Neuronal stem cell (in vitro differentiated cells): ENCODE data around the gene PSMB7.

ENCODE experiments used
- DNase-seq: peaks from one replicate; pipeline ENCODE4 v3.0.0-alpha.2; 2013; ENCODE audit warnings: low spot score
- H2AFZ ChIP-seq: one replicate; pipeline ENCODE4 v1.6.1; 2013; ENCODE audit warnings: mild to moderate bottlenecking, low read length, inconsistent platforms
- H2AK5ac ChIP-seq: 2 replicates; pipeline ENCODE4 v1.6.1; 2013; ENCODE audit warnings: low read depth, mild to moderate bottlenecking, inconsistent platforms, low read length, moderate library complexity, mixed read lengths
- H2BK120ac ChIP-seq: 2 replicates; pipeline ENCODE4 v1.6.1; 2013; ENCODE audit warnings: low read depth, mild to moderate bottlenecking, inconsistent platforms, low read length, moderate library complexity, mixed read lengths
- H2BK12ac ChIP-seq: one replicate; pipeline ENCODE4 v1.6.1; 2013; ENCODE audit warnings: low read length, inconsistent platforms
- H2BK15ac ChIP-seq: 2 replicates; pipeline ENCODE4 v1.6.1; 2013; ENCODE audit warnings: mild to moderate bottlenecking, low read length, inconsistent platforms, mixed read lengths
- H2BK5ac ChIP-seq: one replicate; pipeline ENCODE4 v1.6.1; 2013; ENCODE audit warnings: inconsistent platforms, mild to moderate bottlenecking, low read length, moderate library complexity
- H3K14ac ChIP-seq: one replicate; pipeline ENCODE4 v1.6.1; 2013; ENCODE audit warnings: low read length, inconsistent platforms
- H3K18ac ChIP-seq: 2 replicates; pipeline ENCODE4 v1.6.1; 2013; ENCODE audit warnings: low read length, inconsistent platforms
- H3K23ac ChIP-seq: 2 replicates; pipeline ENCODE4 v1.6.1; 2013; ENCODE audit warnings: low read depth, mild to moderate bottlenecking, mixed read lengths, low read length, inconsistent platforms; ENCODE audit not compliant: poor library complexity
- H3K27ac ChIP-seq: replicated peaks from 3 replicates; pipeline ENCODE4 v1.5.1; 2013; ENCODE audit warnings: low read length, inconsistent platforms
- H3K27me3 ChIP-seq, 3 experiments: 2 replicates each; pipeline ENCODE4 v1.6.1; 2013; ENCODE audit warnings: low read length in 3 of 3, mild to moderate bottlenecking in 2 of 3, inconsistent platforms in 1 of 3, low read depth in 1 of 3, mixed read lengths in 1 of 3, moderate library complexity in 1 of 3; ENCODE audit not compliant: control insufficient read depth in 3 of 3, insufficient read depth in 3 of 3
- H3K36me3 ChIP-seq, 2 donors: replicated peaks in 1 of 2; 2 replicates each; pipeline ENCODE4 v1.6.1; 2013; ENCODE audit warnings: low read length in 2 of 2; ENCODE audit not compliant: control insufficient read depth in 2 of 2, insufficient read depth in 2 of 2
- H3K4ac ChIP-seq: 2 replicates; pipeline ENCODE4 v1.6.1; 2013; ENCODE audit warnings: inconsistent platforms, mild to moderate bottlenecking, low read length, moderate library complexity
- H3K4me1 ChIP-seq, 2 donors: 1 replicate in 1 of 2; 2 replicates in 1 of 2; pipeline ENCODE4 v1.6.1; 2013; ENCODE audit warnings: low read length in 2 of 2, low read depth in 1 of 2; ENCODE audit not compliant: control insufficient read depth in 2 of 2, insufficient read depth in 1 of 2
- H3K4me2 ChIP-seq: one replicate; pipeline ENCODE4 v1.6.1; 2013; ENCODE audit warnings: mild to moderate bottlenecking, low read length, inconsistent platforms; ENCODE audit not compliant: insufficient read depth, poor library complexity, severe bottlenecking
- H3K4me3 ChIP-seq, 2 donors: 2 replicates each; pipeline ENCODE4 v1.5.1; 2013; ENCODE audit warnings: low read length in 2 of 2, mild to moderate bottlenecking in 2 of 2, inconsistent platforms in 1 of 2, moderate library complexity in 1 of 2
- H3K79me1 ChIP-seq: one replicate; pipeline ENCODE4 v1.6.1; 2013; ENCODE audit warnings: low read depth, mild to moderate bottlenecking, inconsistent platforms, low read length, moderate library complexity
- H3K9ac ChIP-seq: one replicate; pipeline ENCODE4 v1.6.1; 2013; ENCODE audit warnings: mild to moderate bottlenecking, low read depth, low read length, inconsistent platforms; ENCODE audit not compliant: poor library complexity
- H3K9me3 ChIP-seq, 2 donors: replicated peaks in 1 of 2; 2 replicates each; pipeline versions ENCODE3 to v1.6.1; 2013; ENCODE audit warnings: low read length in 2 of 2, mild to moderate bottlenecking in 2 of 2, inconsistent platforms in 1 of 2, low read depth in 1 of 2, mixed read lengths in 1 of 2, moderate library complexity in 1 of 2; ENCODE audit not compliant: control insufficient read depth in 2 of 2, insufficient read depth in 1 of 2
- H4K8ac ChIP-seq: one replicate; pipeline ENCODE4 v1.6.1; 2013; ENCODE audit warnings: low read depth, mild to moderate bottlenecking, inconsistent platforms, low read length, moderate library complexity
- H4K91ac ChIP-seq: one replicate; pipeline ENCODE4 v1.6.1; 2013; ENCODE audit warnings: low read length, low read depth, mild to moderate bottlenecking, inconsistent platforms; ENCODE audit not compliant: poor library complexity
- WGBS, 2 donors: extraction: QIAGEN DNeasy Blood & Tissue Kit; methylation state at CpG; one replicate each; pipeline ENCODE4 v1.1.7; 2013; ENCODE audit warnings: missing lambda C conversion rate in 2 of 2, mixed read lengths in 1 of 2; ENCODE audit not compliant: insufficient read length in 2 of 2, insufficient replicate concordance in 1 of 2; ENCODE audit errors: extremely low coverage in 2 of 2; 5-methylcytosine and 5-hydroxymethylcytosine counted together

PSMB7 gene

GRCh38 chr9:124457079-124457886, 42.0 kb upstream of the PSMB7 start:
- DNase-seq, result no peak
- H3K79me1 ChIP-seq, result no peaks in the 10 kb centered on the region
- WGBS, 2 donors, result no CpG with 5 or more reads among the region's 18 CpGs
- H3K27ac ChIP-seq, result no peak overlapping the region
- peaks cover 0 to 4% of the 10 kb centered on the region in 2 donors for H3K9me3 ChIP-seq
- no peak overlapping the region for H2BK15ac ChIP-seq
- H2BK5ac ChIP-seq, result no peak overlapping the region
- H3K9ac ChIP-seq, result no peak overlapping the region
- no peak overlapping the region for H4K91ac ChIP-seq
- H3K4me1 ChIP-seq, result peaks cover 0 to 2% of the 10 kb centered on the region in 2 donors
- no peak overlapping the region for H2AK5ac ChIP-seq
- no peak overlapping the region for H3K18ac ChIP-seq
- H3K23ac ChIP-seq, result no peak overlapping the region
- H3K14ac ChIP-seq, result no peak overlapping the region
- no peak overlapping the region for H4K8ac ChIP-seq
- H3K27me3 ChIP-seq, result peaks cover 4 to 36% (median 18%) of the 10 kb centered on the region in 3 experiments
- no peaks in the 10 kb centered on the region for H3K36me3 ChIP-seq
- no peak overlapping the region for H2BK120ac ChIP-seq
- no peak overlapping the region for H3K4me3 ChIP-seq
- H3K4me2 ChIP-seq, result no peak overlapping the region
- H3K4ac ChIP-seq, result no peak overlapping the region
- no peak overlapping the region for H2AFZ ChIP-seq
- H2BK12ac ChIP-seq, result no peak overlapping the region

GRCh38 chr9:124456341-124457078, 41.3 kb upstream of the PSMB7 start:
- Histone ChIP-seq H3K36me3 (no peaks in the 10 kb centered on the region), H3K4me2 (no peak overlapping the region), H2AK5ac (peak overlapping the region; percentile 64), H3K79me1 (no peaks in the 10 kb centered on the region), H3K4me1 (peaks cover 0 to 2% of the 10 kb centered on the region in 2 donors), H3K27me3 (peaks cover 4 to 44% (median 25%) of the 10 kb centered on the region in 3 experiments), H3K9me3 (peaks cover 0 to 4% of the 10 kb centered on the region in 2 donors), H4K8ac (no peak overlapping the region), H3K4ac (no peak overlapping the region), H4K91ac (peak overlapping the region; percentile 7), H2BK12ac (no peak overlapping the region), H3K27ac (no peak overlapping the region), H3K9ac (no peak overlapping the region), H2BK5ac (no peak overlapping the region), H3K23ac (peak overlapping the region; percentile 27), H2AFZ (no peak overlapping the region), H2BK15ac (no peak overlapping the region), H3K14ac (no peak overlapping the region), H3K18ac (peak overlapping the region; percentile 67), H3K4me3 (no peak overlapping the region), H2BK120ac (no peak overlapping the region)
- WGBS, 2 donors, result no CpG with 5 or more reads among the region's 15 CpGs
- DNase-seq, result no peak

GRCh38 chr9:124455820-124456219, 40.6 kb upstream of the PSMB7 start:
- peak overlapping the region; percentile 67 for H3K18ac ChIP-seq
- H4K91ac ChIP-seq, result no peak overlapping the region
- no peak overlapping the region for H3K9ac ChIP-seq
- H3K4me1 ChIP-seq, result peaks cover 5 to 9% of the 10 kb centered on the region in 2 donors
- H2AK5ac ChIP-seq, result no peak overlapping the region
- peaks cover 4 to 51% (median 32%) of the 10 kb centered on the region in 3 experiments for H3K27me3 ChIP-seq
- no peak overlapping the region for H3K4me3 ChIP-seq
- WGBS, 2 donors, result no CpG with 5 or more reads among the region's 7 CpGs
- no peak overlapping the region for H4K8ac ChIP-seq
- H3K79me1 ChIP-seq, result no peaks in the 10 kb centered on the region
- H3K23ac ChIP-seq, result peak overlapping the region; percentile 27
- no peak overlapping the region for H2BK15ac ChIP-seq
- H3K9me3 ChIP-seq, result peaks cover 0 to 4% of the 10 kb centered on the region in 2 donors
- no peak overlapping the region for H2BK12ac ChIP-seq
- H3K27ac ChIP-seq, result no peak overlapping the region
- H2AFZ ChIP-seq, result no peak overlapping the region
- no peak for DNase-seq
- H3K4ac ChIP-seq, result no peak overlapping the region
- no peak overlapping the region for H2BK5ac ChIP-seq
- no peak overlapping the region for H3K14ac ChIP-seq
- H2BK120ac ChIP-seq, result no peak overlapping the region
- no peak overlapping the region for H3K4me2 ChIP-seq
- H3K36me3 ChIP-seq, result no peaks in the 10 kb centered on the region
